ENCODE measurements around the gene PKNOX1. TPM values are rescaled to one million over a fixed set of nuclear protein-coding genes. Genes with fewer than 3 reads are reported as not detected.
"Not testable (repeated sequence)": the region's sequence is repeated elsewhere in the genome, so short reads cannot be mapped to it uniquely, and the experiment has no call there.

PKNOX1 gene
- polyA plus RNA-seq, 1 donor from 2014 or later: 13.1 TPM

DNA sequence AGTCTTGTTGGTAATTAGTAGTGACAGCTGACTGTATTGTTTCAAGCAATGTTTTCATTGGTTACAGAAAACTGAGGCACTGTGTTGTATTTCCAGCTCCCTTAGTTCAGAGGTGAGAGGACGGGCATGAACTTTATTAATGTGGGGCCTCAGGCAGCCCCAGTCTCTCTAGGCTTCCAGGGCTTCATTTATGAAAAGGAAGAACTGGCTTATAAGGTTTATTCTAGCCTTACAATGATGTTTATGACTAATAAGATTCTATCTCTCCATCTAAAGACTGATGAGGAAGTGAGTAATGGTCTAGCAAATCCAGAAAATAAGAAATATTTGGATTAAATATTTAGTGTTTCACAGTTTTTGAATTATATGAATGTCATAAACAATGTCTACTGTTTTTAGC, 59.7 kb downstream of the PKNOX1 start:
- Mint-ChIP-seq H3K27me3 (no peaks in the 10 kb centered on the region), H3K27ac (no peak overlapping the region), H3K9me3 (no peaks in the 10 kb centered on the region), H3K4me3 (no peak overlapping the region), H3K36me3 (peaks cover 9% of the 10 kb centered on the region), H3K4me1 (peaks cover 0 to under 1% (median 0%) of the 10 kb centered on the region in 3 donors)

DNA sequence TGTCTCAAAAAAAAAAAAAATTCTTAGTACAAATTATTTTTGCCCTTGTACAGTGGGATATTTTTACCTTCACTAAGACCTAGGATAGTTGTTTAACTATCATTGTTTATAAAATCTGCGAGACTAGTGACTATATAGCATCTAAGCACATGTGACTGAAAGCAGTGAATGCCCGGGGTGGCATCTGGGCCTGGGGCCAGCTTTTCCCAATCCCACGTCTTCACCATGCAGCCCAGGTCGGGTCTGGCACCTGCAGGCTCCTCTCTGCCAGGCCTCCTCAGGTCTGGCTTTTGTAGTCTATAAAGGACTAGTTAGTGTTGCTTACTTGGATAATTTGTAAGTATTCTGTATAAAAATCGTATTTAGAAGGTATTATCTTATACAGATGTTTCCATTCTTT, 60.5 kb downstream of the PKNOX1 start:
- H3K27ac Mint-ChIP-seq: no peak overlapping the region
- H3K4me1 Mint-ChIP-seq: no peaks in the 10 kb centered on the region
- no peak overlapping the region for H3K4me3 Mint-ChIP-seq
- no peaks in the 10 kb centered on the region for H3K9me3 Mint-ChIP-seq
- no peaks in the 10 kb centered on the region for H3K27me3 Mint-ChIP-seq
- H3K36me3 Mint-ChIP-seq: peaks cover 4% of the 10 kb centered on the region

DNA sequence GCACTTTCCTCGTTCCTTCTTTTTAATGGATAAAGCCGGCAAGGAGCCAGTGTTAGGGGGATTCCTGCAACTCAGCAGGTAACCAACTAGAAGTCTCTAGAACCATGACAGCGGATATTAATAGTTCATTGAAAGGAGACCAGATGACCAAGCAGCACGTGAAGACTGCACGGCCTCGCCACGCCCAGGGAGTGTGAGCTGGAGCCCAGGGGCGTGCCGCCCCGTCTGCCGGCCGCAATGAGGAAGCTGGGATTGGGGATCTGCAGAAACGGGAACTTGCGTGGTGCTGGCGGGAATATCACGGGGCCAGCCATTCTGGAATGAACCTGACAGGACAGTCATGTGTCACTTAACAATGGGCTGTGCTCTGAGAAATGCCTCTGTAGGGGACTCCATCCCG, 62.5 kb downstream of the PKNOX1 start:
- H3K4me1 Mint-ChIP-seq, H3K4me3 Mint-ChIP-seq, H3K27me3 Mint-ChIP-seq, H3K9me3 Mint-ChIP-seq, H3K36me3 Mint-ChIP-seq, H3K27ac Mint-ChIP-seq: not testable (repeated sequence)

DNA sequence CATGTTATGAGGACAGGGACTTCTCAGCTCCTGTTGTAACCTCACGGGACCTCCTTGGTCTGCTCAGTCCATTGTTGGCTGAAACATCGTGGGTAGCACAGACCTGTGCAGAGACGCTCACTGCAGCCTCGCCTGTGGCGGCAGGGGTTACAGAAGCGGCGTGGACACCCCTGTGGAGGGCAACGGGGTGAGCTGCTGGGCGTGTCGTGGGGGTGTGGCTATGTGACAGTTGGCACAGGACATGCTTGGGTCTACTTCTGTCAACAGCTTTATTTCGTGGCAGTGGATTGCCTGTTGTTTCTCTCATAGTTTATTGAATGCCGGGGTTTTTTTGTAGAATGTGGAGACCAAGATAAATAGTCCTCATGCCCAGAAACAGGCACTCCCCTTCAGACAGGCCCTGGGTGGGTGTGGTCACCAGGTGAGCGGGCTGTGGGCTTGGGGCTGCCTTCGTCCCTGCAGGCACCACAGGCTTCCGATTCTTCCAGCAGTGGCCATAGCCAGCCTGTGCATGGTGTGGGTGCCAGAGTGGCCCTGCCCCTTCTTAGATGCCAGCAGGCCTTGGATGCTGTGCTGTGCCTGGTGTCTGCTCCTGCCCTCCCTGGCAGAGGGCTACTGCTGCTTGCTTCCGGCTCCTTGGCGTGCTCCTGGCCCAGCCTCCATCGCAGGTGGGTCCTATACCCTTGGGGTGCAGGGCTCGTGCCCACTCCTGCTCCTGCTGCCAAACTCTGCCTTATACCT, 63.7 kb downstream of the PKNOX1 start:
- not testable (repeated sequence) for H3K4me3 Mint-ChIP-seq, H3K27ac Mint-ChIP-seq, H3K4me1 Mint-ChIP-seq, H3K27me3 Mint-ChIP-seq, H3K36me3 Mint-ChIP-seq, H3K9me3 Mint-ChIP-seq

DNA sequence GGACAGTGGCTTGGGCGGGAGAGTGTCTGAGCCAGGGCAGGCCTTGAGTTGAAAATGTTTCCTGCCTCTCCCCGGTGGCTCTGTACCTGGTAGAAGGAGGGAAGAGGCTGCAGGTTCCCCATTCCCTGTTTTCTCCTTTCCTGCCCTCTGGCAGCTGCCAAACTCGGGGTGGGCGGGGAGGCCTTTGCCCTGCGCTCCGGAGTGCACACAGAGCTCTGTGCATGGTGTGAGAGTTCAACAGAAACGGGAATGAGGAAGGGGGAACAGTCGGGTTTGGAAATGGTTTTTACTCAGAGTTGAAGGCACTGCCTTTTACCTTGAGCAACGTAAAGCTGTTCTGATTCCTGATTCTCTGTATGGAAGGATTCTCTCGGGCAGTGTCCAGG, 64.3 kb downstream of the PKNOX1 start:
- not testable (repeated sequence) for H3K36me3 Mint-ChIP-seq, H3K4me1 Mint-ChIP-seq, H3K27me3 Mint-ChIP-seq, H3K27ac Mint-ChIP-seq, H3K9me3 Mint-ChIP-seq, H3K4me3 Mint-ChIP-seq

DNA sequence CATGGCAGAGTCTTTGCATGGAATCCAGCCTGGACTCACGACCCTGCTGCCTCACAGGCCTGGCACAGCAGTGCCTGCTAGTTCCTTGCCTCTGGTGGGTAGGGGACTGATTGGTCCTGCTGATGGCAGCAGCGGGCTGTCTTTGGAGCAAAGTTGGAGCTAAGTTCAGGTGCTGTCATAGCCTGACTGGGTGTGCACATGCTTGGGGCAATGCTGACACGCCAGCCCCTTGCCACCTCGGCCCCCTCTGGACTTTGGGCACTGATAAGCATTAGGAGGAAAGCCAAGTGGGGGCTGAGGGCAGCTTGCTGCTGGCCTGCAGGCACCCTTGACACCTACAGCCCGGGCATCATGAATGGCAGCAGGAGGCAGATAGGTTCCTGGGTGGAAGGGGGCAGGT, 67.8 kb downstream of the PKNOX1 start:
- H3K36me3 Mint-ChIP-seq, H3K4me3 Mint-ChIP-seq, H3K4me1 Mint-ChIP-seq, H3K27ac Mint-ChIP-seq, H3K27me3 Mint-ChIP-seq, H3K9me3 Mint-ChIP-seq: not testable (repeated sequence)

DNA sequence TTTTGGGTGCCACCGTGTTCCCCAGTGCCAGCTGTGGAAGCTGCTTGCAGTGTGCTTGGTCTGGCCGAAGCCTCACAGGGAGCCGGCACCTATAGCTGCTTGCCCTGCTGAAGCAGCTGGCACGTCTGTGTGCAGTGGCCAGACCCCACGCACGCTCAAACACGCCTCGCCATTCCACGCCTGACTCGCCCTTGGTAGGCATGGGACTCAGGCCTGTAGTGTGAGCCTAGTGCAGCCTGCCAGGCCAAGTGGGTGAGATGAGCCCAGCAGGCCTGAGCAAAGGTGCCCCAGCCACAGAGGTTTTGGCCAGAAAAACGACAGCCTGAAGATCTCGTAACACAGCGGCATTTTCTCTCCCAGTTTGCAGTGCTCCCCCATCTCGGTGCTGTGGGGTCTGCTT, 68.9 kb downstream of the PKNOX1 start:
- H3K27me3 Mint-ChIP-seq, H3K4me3 Mint-ChIP-seq, H3K4me1 Mint-ChIP-seq: not testable (repeated sequence)

DNA sequence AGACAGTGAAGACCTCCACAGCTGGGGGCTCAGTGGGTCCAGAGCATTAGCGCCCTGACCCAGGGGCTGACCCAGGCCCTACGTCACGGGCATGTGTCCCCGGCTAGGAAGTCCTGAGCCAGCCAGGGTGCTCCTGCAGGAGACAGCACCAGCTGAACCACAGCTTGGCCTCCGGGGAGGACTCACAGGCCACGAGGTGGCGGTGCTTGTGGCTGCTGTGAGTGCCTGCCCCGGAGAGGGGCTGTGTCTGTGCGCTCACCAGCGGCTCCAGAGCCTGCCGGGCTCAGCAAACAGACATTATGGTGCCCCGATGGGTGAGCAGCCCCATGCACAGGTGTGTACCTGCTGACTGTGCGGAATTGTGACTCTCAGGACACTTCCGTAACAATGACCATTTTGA, 70.2 kb downstream of the PKNOX1 start:
- H3K4me1 Mint-ChIP-seq, H3K9me3 Mint-ChIP-seq, H3K27ac Mint-ChIP-seq, H3K4me3 Mint-ChIP-seq, H3K36me3 Mint-ChIP-seq, H3K27me3 Mint-ChIP-seq: not testable (repeated sequence)

More for the DNA sequence above, 68.9 kb downstream of the PKNOX1 start:
- not testable (repeated sequence) for H3K36me3 Mint-ChIP-seq, H3K27ac Mint-ChIP-seq, H3K9me3 Mint-ChIP-seq

DNA sequence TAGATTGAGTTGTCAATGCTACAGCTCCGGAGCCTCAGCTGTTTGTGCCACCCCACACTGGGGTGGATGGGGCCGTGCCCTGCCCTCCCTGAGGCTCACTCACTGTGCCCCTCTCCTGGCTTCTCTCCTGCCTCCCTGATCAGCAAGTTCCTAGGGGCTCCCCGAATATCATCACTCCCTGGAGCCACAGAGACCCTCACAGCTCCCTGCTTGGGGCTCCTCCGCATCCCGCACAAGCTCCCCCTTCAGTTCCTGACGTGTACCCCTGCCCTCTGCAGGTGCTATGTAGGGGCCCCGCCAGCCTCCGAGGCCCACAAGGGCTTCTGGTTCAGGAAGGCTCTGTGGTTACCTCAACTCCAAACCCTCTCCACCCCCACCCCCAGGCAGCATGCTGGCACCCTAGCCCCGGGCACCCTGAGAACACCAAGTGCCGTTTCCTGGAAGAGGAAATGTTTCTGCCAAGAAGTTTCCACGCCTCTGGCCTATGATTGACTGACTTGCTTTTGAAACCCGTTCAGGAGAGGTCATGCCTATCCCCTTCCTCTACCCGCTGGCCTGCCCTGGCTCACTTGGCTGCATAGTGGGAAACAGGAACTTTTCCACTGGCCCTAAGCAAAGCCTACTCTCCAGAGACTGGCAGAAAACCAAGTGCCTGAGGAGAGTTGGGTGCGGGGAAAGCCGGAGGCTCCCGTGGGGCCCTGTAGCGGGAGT, 71.0 kb downstream of the PKNOX1 start:
- peak overlapping the region in 1 of 3 donors; percentile 83 for H3K27ac Mint-ChIP-seq
- H3K4me1 Mint-ChIP-seq, H3K36me3 Mint-ChIP-seq, H3K27me3 Mint-ChIP-seq, H3K9me3 Mint-ChIP-seq: not testable (repeated sequence)
- H3K4me3 Mint-ChIP-seq: peak overlapping the region in 1 of 4 donors; percentile 89

DNA sequence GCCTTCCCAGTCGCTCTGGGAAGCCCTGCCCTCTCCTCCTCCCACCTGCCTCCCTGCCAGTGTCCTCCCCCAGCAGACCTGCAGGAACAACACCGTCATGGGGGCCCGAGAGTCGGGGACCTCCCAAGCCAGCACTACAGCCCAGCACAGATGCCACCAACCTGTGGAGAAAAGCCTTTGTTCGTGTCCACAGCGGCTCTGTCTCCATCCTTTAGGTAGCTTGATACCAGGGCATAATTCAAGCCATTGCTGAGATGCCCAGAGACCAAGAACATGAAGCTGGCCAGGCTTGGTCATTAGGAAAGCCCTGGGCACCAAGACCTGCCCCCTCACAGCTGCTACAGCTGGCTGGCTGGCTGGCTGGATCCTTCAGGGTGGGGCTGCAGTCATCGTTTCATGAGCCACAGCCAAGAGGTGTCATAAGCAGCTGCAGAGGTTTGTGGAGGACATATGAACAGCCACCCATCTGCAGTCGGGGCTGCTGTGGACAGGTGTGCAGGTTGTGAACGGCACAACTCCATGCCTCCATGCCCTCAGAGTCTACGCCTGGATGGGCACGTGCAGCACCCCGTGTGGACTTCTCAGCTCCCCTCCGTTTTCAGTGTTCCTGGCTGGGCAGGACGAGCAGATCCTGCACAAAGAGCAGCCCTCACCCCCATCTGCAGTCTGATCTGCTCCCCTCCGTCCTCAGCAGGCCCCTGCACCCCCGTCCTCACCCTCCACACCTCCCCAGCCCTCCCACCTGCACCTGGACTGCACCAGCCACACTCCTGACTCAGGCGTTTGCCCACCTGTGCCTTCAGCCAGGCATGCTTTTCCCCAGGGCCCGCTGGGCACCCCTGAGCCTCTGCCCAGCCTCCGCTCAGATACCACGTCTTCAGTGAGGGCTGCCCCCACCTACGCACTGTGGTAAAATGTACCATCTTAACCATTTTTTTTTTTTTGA, 71.8 kb downstream of the PKNOX1 start:
- not testable (repeated sequence) for H3K9me3 Mint-ChIP-seq, H3K27ac Mint-ChIP-seq, H3K4me1 Mint-ChIP-seq, H3K36me3 Mint-ChIP-seq, H3K27me3 Mint-ChIP-seq
- H3K4me3 Mint-ChIP-seq: peak overlapping the region in 2 of 4 donors; percentile 17 to 80

DNA sequence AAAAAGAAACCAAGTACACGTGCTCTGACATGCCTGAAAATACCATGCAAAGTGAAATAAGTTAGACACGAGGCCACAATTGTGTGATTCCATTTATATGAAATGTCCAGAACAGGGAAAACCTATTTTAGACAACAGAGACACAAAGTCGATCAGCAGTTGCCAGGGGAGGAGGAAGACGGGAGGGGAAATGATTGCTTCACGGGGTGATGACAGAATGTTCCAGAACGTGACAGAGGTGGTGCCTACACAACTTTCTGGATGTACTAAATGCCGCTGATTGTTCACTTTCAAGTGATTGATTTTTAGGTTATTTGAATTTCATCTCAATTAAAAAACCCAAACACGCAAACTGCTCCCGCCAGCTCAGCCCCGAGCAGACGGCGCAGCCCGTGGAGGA, 78.8 kb downstream of the PKNOX1 start:
- H3K27me3 Mint-ChIP-seq, H3K4me3 Mint-ChIP-seq, H3K36me3 Mint-ChIP-seq, H3K27ac Mint-ChIP-seq, H3K9me3 Mint-ChIP-seq, H3K4me1 Mint-ChIP-seq: not testable (repeated sequence)

DNA sequence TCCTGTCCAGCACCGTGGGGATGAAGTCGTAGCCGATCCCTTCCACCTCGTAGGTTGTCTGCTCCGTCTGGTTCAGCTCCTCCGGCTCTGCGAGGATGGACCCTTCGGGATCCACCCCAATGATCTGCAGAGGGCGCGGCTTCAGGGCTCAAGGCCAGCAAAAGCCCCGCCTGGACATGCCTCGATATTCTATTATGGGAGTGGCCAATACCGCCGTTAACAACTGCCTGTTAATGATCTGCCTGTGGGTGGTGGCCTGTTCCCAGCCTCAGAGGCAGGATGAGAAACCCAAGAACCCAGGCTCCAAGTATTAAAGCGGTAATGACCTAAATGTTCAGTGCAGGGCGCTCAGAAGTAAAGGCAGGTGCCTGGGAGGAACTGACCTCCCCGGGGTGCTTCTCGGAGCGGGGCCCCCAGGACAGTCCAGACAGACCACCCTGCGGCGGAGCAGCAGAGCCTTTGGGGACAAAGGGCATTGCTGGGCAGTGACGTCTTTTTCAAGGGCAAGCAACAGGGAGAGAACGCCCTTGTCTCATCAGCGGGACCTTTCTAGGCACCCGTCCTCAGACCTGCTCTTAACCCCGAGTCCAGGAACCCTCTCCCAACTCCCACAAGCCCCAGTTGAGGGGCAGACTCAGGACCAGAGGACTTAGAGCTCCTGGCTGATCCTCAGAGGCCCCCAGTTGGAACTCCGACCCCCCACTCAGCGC, 88.7 kb downstream of the PKNOX1 start:
- H3K4me1 Mint-ChIP-seq, H3K9me3 Mint-ChIP-seq, H3K27ac Mint-ChIP-seq, H3K4me3 Mint-ChIP-seq, H3K27me3 Mint-ChIP-seq, H3K36me3 Mint-ChIP-seq: not testable (repeated sequence)

DNA sequence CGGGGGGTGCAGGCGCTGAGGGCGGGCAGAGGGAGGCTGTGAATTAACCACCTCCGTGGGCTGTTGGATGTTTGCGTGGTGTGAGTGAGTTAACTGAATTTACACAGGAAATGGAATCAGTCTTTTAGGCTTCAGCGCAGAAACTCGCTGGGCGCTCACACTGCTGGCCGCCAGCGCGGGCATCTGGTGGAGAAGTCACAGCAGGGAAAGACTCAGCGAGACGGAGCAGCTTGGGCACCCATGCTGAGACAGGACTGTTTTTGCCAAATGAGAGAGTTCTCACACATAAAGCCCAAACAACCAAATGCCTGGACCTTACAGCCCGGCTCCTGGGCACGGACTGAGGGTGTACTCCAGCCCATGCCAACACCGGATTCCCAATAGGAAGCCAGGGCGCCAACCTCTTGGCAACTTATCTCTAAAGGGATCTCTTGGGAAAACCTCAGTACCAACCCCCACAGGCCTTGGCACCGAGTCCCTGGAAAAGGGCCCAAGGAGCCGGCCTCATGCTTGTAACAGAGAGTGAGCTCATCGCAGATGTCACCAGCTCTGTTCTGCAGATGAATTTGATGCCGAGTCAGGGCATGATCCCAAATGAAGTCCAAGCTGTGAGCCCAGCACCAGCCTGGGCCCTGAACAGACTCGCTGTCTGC, 90.0 kb downstream of the PKNOX1 start:
- not testable (repeated sequence) for H3K4me1 Mint-ChIP-seq, H3K27ac Mint-ChIP-seq, H3K27me3 Mint-ChIP-seq, H3K36me3 Mint-ChIP-seq, H3K4me3 Mint-ChIP-seq, H3K9me3 Mint-ChIP-seq

DNA sequence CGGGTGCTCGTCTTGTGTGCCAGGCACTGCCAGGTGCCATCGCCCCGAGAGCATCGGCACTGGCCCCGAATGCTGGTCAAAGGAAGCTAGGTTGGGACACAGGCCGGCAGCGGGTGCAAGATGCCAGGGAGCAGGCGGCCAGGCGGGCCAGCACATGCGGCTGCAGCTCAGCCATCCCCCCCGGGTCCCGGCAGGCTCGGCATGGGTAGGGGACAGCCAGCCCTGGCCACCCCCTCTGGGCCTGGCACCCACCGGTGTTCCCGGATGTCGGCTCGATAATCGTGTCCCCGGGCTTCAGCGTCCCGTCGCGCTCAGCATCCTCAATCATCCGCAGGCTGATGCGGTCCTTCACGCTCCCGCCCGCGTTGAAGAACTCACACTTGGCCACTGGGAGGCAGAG, 91.6 kb downstream of the PKNOX1 start:
- not testable (repeated sequence) for H3K27ac Mint-ChIP-seq, H3K4me3 Mint-ChIP-seq, H3K36me3 Mint-ChIP-seq, H3K4me1 Mint-ChIP-seq, H3K27me3 Mint-ChIP-seq, H3K9me3 Mint-ChIP-seq

DNA sequence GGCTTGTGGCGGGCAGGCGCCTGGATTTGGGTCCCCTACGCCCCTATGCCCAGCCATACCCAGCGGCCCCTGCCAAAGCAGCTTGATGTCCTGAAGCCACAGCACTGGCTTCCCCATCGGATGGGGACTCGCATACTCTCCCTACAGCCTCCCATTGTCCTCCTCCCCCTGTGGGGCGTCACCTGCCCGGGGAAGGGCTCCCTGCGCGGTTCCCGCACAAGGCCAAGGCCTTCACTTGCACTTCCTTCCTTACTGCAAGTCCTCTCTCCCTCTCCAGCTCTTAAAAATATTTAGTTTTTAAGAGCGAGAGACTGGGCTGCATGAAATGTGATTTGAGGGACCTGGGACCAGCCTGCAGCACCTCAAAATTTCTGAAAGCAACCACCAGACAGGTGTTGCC, 92.3 kb downstream of the PKNOX1 start:
- not testable (repeated sequence) for H3K4me3 Mint-ChIP-seq, H3K4me1 Mint-ChIP-seq, H3K27me3 Mint-ChIP-seq, H3K9me3 Mint-ChIP-seq, H3K36me3 Mint-ChIP-seq, H3K27ac Mint-ChIP-seq
